Activated naive CD8-positive, alpha-beta T cell treated with anti-CD3 and anti-CD28 coated beads, Interleukin-2, amount 10 ng/mL, durations not matched to agents 7 days and 5 days (primary cell): ENCODE data around the gene UTS2B. TPM values are rescaled to one million over a fixed set of nuclear protein-coding genes. Genes with fewer than 3 reads are reported as not detected.
"Not testable (repeated sequence)": the region's sequence is repeated elsewhere in the genome, so short reads cannot be mapped to it uniquely, and the experiment has no call there.

Experiments used
- ATAC-seq: fragments of 150-1000 bp; cut with Tn5 transposase; one replicate; pipeline ENCODE4 v1.10.0; 2021; ENCODE audit warnings: low read depth, moderate library complexity
- POLR2A ChIA-PET: fragments of 350-600 bp; sonication (Branson Sonifier 250); formaldehyde crosslinking; loops from one replicate; lab custom pipeline; 2021; ENCODE audit warnings: antibody characterized with exemption; lab: Charles Lee
- DNase-seq: peaks from one replicate; pipeline ENCODE4 v3.0.0; 2021
- H3K27ac Mint-ChIP-seq: one replicate; pipeline ENCODE4 v1.8.0; 2022; ENCODE audit warnings: mild to moderate bottlenecking, mixed read lengths
- H3K27me3 Mint-ChIP-seq: one replicate; pipeline ENCODE4 v1.8.0; 2022; ENCODE audit warnings: mild to moderate bottlenecking, moderate library complexity, mixed read lengths
- H3K36me3 Mint-ChIP-seq: one replicate; pipeline ENCODE4 v1.8.0; 2021; ENCODE audit warnings: mild to moderate bottlenecking, mixed read lengths
- H3K4me1 Mint-ChIP-seq: one replicate; pipeline ENCODE4 v1.8.0; 2021; ENCODE audit warnings: mixed read lengths
- H3K4me3 Mint-ChIP-seq: one replicate; pipeline ENCODE4 v1.8.0; 2022; ENCODE audit warnings: mild to moderate bottlenecking, moderate library complexity, mixed read lengths
- H3K9me3 Mint-ChIP-seq: one replicate; pipeline ENCODE4 v1.8.0; 2021; ENCODE audit warnings: mixed read lengths
- total RNA-seq, 2 experiments: library from RNA; stranded (reverse); gene quantifications; one replicate each; pipeline ENCODE4 v1.2.3, GENCODE V29; 2021

The UTS2B gene
- total RNA-seq, 2 experiments from 2014 or later: not detected

DNA sequence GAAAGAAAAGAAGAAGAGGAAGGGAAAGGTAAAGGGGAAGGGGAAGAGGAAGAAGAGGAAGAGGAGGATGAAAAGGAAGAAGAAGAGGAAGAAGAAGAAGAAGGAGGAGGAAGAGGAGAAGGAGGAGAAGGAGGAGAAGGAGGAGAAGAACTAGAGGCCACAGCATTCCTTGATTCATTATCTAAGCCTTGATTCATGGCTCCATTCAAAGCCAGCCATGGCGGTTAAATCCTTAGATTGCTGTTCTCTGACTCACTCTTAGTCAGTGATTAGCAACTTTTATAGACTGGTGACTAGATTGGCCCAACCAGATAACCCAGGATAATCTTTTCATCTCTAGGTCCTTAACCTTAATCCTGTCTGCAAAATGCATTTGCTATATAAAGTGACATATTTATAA is 83.7 kb downstream of the UTS2B start:
- ATAC-seq (no peak), DNase-seq (no peak)
- POLR2A ChIA-PET: no interaction called here
- Mint-ChIP-seq H3K27ac (no peak overlapping the region), H3K36me3 (no peaks in the 10 kb centered on the region), H3K27me3 (peaks cover 4% of the 10 kb centered on the region), H3K4me1 (peaks cover 2% of the 10 kb centered on the region), H3K4me3 (no peak overlapping the region), H3K9me3 (no peaks in the 10 kb centered on the region)

- H3K4me3 Mint-ChIP-seq, H3K4me1 Mint-ChIP-seq, ATAC-seq, H3K9me3 Mint-ChIP-seq, H3K36me3 Mint-ChIP-seq, H3K27ac Mint-ChIP-seq, DNase-seq, H3K27me3 Mint-ChIP-seq, POLR2A ChIA-PET: not testable (repeated sequence)
Measured at GRCh38 chr3:191246034-191246433, 84.3 kb downstream of the UTS2B start.

- no peaks in the 10 kb centered on the region for H3K9me3 Mint-ChIP-seq
Measured at GRCh38 chr3:191244242-191244867, 86.0 kb downstream of the UTS2B start.

DNA sequence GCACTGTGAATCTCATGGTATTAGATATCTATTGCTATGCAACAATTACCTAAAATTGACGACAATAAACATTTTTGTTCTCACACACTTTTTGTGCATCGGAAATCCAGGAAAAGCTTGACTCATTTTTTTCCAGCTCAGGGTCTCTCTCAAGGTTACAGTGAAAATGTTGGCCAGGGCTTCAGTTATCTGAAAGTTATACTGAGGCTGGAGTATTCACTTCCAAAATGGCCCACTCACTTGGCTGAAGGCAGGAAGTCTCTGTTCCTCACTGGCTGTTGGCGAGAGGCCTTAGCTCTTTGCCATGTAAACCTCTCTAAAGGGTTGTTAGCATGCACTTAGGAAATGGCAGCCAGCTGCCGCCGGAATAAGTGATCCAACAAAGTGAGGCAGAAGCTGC is 89.8 kb downstream of the UTS2B start:
- H3K9me3 Mint-ChIP-seq: no peaks in the 10 kb centered on the region
- no peak overlapping the region for H3K4me3 Mint-ChIP-seq
- ATAC-seq: no peak
- POLR2A ChIA-PET: no interaction called here
- H3K4me1 Mint-ChIP-seq: peaks cover 2% of the 10 kb centered on the region
- no peaks in the 10 kb centered on the region for H3K36me3 Mint-ChIP-seq
- DNase-seq: no peak
- peaks cover 4% of the 10 kb centered on the region for H3K27me3 Mint-ChIP-seq
- no peak overlapping the region for H3K27ac Mint-ChIP-seq

More at GRCh38 chr3:191244242-191244867, 86.0 kb downstream of the UTS2B start:
- Mint-ChIP-seq H3K4me1 (peaks cover 2% of the 10 kb centered on the region), H3K27ac (no peak overlapping the region), H3K4me3 (no peak overlapping the region), H3K27me3 (peaks cover 4% of the 10 kb centered on the region), H3K36me3 (no peaks in the 10 kb centered on the region)
- no peak for DNase-seq
- ATAC-seq: no peak
- POLR2A ChIA-PET: no interaction called here

- no peaks in the 10 kb centered on the region for H3K4me1 Mint-ChIP-seq
- DNase-seq (no peak), ATAC-seq (no peak)
- no peaks in the 10 kb centered on the region for H3K9me3 Mint-ChIP-seq
- no peaks in the 10 kb centered on the region for H3K36me3 Mint-ChIP-seq
- H3K27ac Mint-ChIP-seq: no peak overlapping the region
- no peak overlapping the region for H3K4me3 Mint-ChIP-seq
- no peaks in the 10 kb centered on the region for H3K27me3 Mint-ChIP-seq
- POLR2A ChIA-PET: no interaction called here
Measured at GRCh38 chr3:191239407-191240031, 90.8 kb downstream of the UTS2B start.

- Mint-ChIP-seq H3K36me3 (no peaks in the 10 kb centered on the region), H3K27me3 (no peaks in the 10 kb centered on the region), H3K4me3 (no peak overlapping the region), H3K27ac (no peak overlapping the region), H3K9me3 (no peaks in the 10 kb centered on the region), H3K4me1 (no peaks in the 10 kb centered on the region)
- no peak for ATAC-seq
- no peak for DNase-seq
- POLR2A ChIA-PET: no interaction called here
Measured at GRCh38 chr3:191238321-191238817, 92.0 kb downstream of the UTS2B start.

- Mint-ChIP-seq H3K27ac (no peak overlapping the region), H3K4me3 (no peak overlapping the region), H3K27me3 (no peaks in the 10 kb centered on the region), H3K9me3 (no peaks in the 10 kb centered on the region), H3K36me3 (no peaks in the 10 kb centered on the region), H3K4me1 (no peaks in the 10 kb centered on the region)
- POLR2A ChIA-PET: no interaction called here
- no peak for DNase-seq
- ATAC-seq: no peak
Measured at GRCh38 chr3:191237047-191237882, 93.1 kb downstream of the UTS2B start.

DNA sequence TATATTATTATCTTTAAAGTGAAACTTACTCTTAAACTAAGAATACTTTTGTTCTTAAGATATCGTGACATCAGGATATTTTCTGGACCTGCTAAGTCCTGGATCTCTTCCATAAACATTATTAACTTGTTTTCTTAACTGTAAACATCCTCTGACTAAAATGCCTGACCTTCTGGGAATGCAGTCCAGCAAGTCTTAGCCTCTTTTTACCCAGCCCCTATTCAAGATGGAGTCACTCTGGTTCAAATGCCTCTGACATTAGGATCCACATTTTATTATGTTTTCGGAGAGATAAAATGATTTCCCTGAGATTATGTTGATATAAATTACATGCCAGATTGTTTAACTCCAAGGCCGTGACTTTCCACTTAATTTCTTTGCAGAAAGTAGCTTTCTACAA is 93.7 kb downstream of the UTS2B start:
- H3K36me3 Mint-ChIP-seq: no peaks in the 10 kb centered on the region
- POLR2A ChIA-PET: no interaction called here
- no peaks in the 10 kb centered on the region for H3K27me3 Mint-ChIP-seq
- H3K4me1 Mint-ChIP-seq: no peaks in the 10 kb centered on the region
- no peak overlapping the region for H3K27ac Mint-ChIP-seq
- no peaks in the 10 kb centered on the region for H3K9me3 Mint-ChIP-seq
- ATAC-seq: no peak
- no peak for DNase-seq
- no peak overlapping the region for H3K4me3 Mint-ChIP-seq

GRCh38 chr3:191235331-191236314 is 94.7 kb downstream of the UTS2B start:
- no peak for DNase-seq
- Mint-ChIP-seq H3K27me3 (no peaks in the 10 kb centered on the region), H3K27ac (no peak overlapping the region), H3K36me3 (no peaks in the 10 kb centered on the region), H3K4me1 (no peaks in the 10 kb centered on the region), H3K4me3 (no peak overlapping the region), H3K9me3 (no peaks in the 10 kb centered on the region)
- ATAC-seq: no peak
- POLR2A ChIA-PET: no interaction called here

DNA sequence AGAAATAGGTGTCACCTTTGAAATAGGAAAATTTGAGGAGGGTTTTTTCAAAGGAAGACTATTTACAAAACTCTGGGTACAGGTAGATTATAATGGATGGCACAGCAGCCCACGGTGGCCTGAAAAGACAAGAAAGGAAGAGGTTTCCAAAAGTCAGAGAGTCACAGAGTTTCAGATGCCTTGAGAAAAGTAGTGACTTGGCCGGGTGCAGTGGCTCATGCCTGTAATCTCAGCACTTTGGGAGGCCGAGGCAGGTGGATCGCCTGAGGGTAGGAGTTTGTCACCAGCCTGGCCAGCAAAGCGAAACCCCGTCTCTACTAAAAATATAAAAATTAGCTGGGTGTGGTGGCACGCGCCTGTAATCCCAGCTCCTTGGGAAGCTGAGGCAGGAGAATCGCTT is 96.1 kb downstream of the UTS2B start:
- no peaks in the 10 kb centered on the region for H3K4me1 Mint-ChIP-seq
- POLR2A ChIA-PET: no interaction called here
- H3K9me3 Mint-ChIP-seq: no peaks in the 10 kb centered on the region
- H3K27me3 Mint-ChIP-seq: no peaks in the 10 kb centered on the region
- no peak overlapping the region for H3K27ac Mint-ChIP-seq
- no peak overlapping the region for H3K4me3 Mint-ChIP-seq
- DNase-seq (no peak), ATAC-seq (no peak)
- no peaks in the 10 kb centered on the region for H3K36me3 Mint-ChIP-seq

GRCh38 chr3:191227541-191227940 is 102.8 kb downstream of the UTS2B start:
- no peak overlapping the region for H3K27ac Mint-ChIP-seq
- H3K4me1 Mint-ChIP-seq: no peaks in the 10 kb centered on the region
- no peak for DNase-seq
- no peak for ATAC-seq
- H3K36me3 Mint-ChIP-seq: no peaks in the 10 kb centered on the region
- POLR2A ChIA-PET: no interaction called here
- H3K9me3 Mint-ChIP-seq: no peaks in the 10 kb centered on the region
- H3K4me3 Mint-ChIP-seq: no peak overlapping the region
- no peaks in the 10 kb centered on the region for H3K27me3 Mint-ChIP-seq

DNA sequence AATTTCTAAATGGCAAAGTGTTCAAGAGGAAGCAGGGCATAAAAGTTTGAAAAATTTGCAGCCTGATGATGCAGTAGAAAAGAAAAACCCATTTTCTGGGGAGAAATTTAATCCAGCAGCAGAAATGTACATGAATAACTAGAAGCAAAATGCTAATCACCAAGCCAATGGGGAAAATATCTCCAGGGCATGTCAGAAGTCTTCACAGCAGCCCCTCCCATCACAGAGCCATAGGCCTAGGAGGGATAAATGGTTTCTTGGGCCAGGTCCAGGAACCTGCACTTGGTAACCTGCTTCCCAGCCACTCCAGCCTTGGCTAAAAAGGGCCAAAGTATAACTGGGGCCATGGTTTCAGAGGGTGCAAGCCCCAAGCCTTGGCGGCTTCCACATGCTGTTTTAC is 108.7 kb downstream of the UTS2B start:
- H3K4me3 Mint-ChIP-seq: no peak overlapping the region
- POLR2A ChIA-PET: no interaction called here
- ATAC-seq (no peak), DNase-seq (no peak)
- no peaks in the 10 kb centered on the region for H3K36me3 Mint-ChIP-seq
- H3K27ac Mint-ChIP-seq: no peak overlapping the region
- H3K27me3 Mint-ChIP-seq: no peaks in the 10 kb centered on the region
- no peaks in the 10 kb centered on the region for H3K4me1 Mint-ChIP-seq
- peaks cover 3% of the 10 kb centered on the region for H3K9me3 Mint-ChIP-seq

DNA sequence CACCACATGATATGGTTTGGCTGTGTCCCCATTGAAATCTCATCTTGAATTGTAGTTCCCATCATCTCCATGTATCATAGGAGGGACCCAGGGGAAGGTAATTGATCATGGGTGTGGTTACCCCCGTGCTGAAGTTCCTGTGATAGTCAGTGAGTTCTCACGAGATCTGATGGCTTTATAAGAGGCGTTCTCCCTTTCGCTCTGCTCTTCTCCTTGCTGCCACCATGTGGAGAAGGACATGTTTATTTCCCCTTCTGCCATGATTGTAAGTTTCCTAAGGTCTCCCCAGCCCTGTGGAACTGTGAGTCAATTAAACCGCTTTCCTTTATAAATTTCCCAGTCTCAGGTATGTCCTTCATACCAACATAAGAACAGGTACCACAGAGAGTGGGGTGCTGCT is 109.4 kb downstream of the UTS2B start:
- Mint-ChIP-seq H3K9me3 (peaks cover 3% of the 10 kb centered on the region), H3K27ac (no peak overlapping the region), H3K36me3 (no peaks in the 10 kb centered on the region), H3K27me3 (no peaks in the 10 kb centered on the region), H3K4me1 (no peaks in the 10 kb centered on the region), H3K4me3 (no peak overlapping the region)
- DNase-seq (no peak), ATAC-seq (no peak)
- POLR2A ChIA-PET: no interaction called here
